Stomach (tissue), 9 donors: ENCODE measurements around the gene IKBIP. TPM values are rescaled to one million over a fixed set of nuclear protein-coding genes. Genes with fewer than 3 reads are reported as not detected.

Source experiments
- DNase-seq, 2 donors: peaks; one replicate each; pipeline versions ENCODE4 v3.0.0 to v3.0.0-alpha.2; 2013 to 2019
- H3K27ac ChIP-seq, 5 donors: fragments of 200-600 bp in 4 of 5; sonication (generic) in 4 of 5; one replicate each; pipeline ENCODE4 v1.5.1; 2013 to 2019; ENCODE audit warnings: mild to moderate bottlenecking in 1 of 5, moderate library complexity in 1 of 5
- H3K27me3 ChIP-seq, 3 donors: fragments of 200-600 bp; sonication (generic); one replicate each; pipeline ENCODE4 v1.5.1; 2017 to 2019; ENCODE audit warnings: mixed run types in 1 of 3
- H3K36me3 ChIP-seq, 4 donors: fragments of 200-600 bp; sonication (generic); 1 replicate in 3 of 4; 2 replicates in 1 of 4; pipeline ENCODE4 v1.5.1; 2016 to 2019
- H3K4me1 ChIP-seq, 4 donors: fragments of 200-600 bp; sonication (generic); one replicate each; pipeline ENCODE4 v1.5.1; 2016 to 2019
- H3K4me3 ChIP-seq, 4 donors: fragments of 200-600 bp; sonication (generic) in 3 of 4; one replicate each; pipeline ENCODE4 v1.5.1; 2016 to 2019; ENCODE audit warnings: mild to moderate bottlenecking in 1 of 4
- H3K9me3 ChIP-seq, 4 donors: fragments of 200-600 bp; sonication (generic); one replicate each; pipeline ENCODE4 v1.5.1; 2016 to 2019
- CTCF ChIP-seq, 7 experiments: fragments of 450-650 bp in 4 of 7; fragments of 200-600 bp in 3 of 7; sonication (generic) in 3 of 7; IDR thresholded peaks; one replicate each; pipeline ENCODE4 v1.5.1; 2016 to 2019; ENCODE audit warnings: antibody characterized with exemption in 7 of 7, control low read depth in 2 of 7, mild to moderate bottlenecking in 1 of 7
- EP300 ChIP-seq: sonication (generic); formaldehyde crosslinking; IDR thresholded peaks from one replicate; pipeline ENCODE4 v1.6.1; 2017; ENCODE audit warnings: antibody characterized with exemption
- POLR2A ChIP-seq, 4 donors: fragments of 450-650 bp; IDR thresholded peaks; one replicate each; pipeline ENCODE4 v1.6.1; 2016; ENCODE audit warnings: antibody characterized with exemption in 4 of 4, control low read depth in 2 of 4, mild to moderate bottlenecking in 1 of 4, moderate library complexity in 1 of 4
- POLR2AphosphoS5 ChIP-seq, 3 donors: sonication (generic); formaldehyde crosslinking; IDR thresholded peaks; one replicate each; pipeline ENCODE4 v1.6.1; 2016; ENCODE audit warnings: antibody characterized with exemption in 3 of 3
- WGBS, 5 donors: extraction: QIAGEN DNeasy Blood & Tissue Kit in 3 of 5; methylation state at CpG; one replicate each; pipeline versions ENCODE4 v1.1.5 to v1.1.7; 2013 to 2018; 5-methylcytosine and 5-hydroxymethylcytosine counted together
- intact Hi-C: fragments of 100-400 bp; cut with DNase I; formaldehyde crosslinking; loops from one replicate; pipeline ENCODE4 v1.15.1; 2023; ENCODE audit warnings: low total_unique reads
- polyA plus RNA-seq, 3 donors: library from polyadenylated mRNA; stranded (reverse); fragments of 200-250 nt; gene quantifications; one replicate each; pipeline ENCODE4 v1.2.3, GENCODE V29; 2013
- total RNA-seq, 5 donors: library from RNA; depleted of rRNA; stranded (reverse); fragments of >200 nt; gene quantifications; one replicate each; pipeline versions ENCODE4 v1.1.0 to v1.2.3, GENCODE V29; 2014 to 2016
- donor health status: healthy with polysubstance abuse.
- donor health status: Bipolar disorder and iron deficiency.
- donor health status: healthy.

Gene IKBIP
- total and polyA plus RNA-seq, 8 donors = under 0.01 to 14.5 (median 5.4) TPM

GRCh38 chr12:98595243-98595988 is 49.2 kb downstream of the IKBIP start:
- Histone ChIP-seq H3K27me3 (no peaks in the 10 kb centered on the region), H3K27ac (peak overlapping the region in 4 of 5 donors; percentile 98 to 99 (median 98)), H3K4me1 (peaks cover 6 to 40% (median 29%) of the 10 kb centered on the region in 4 donors), H3K4me3 (peak overlapping the region; percentile 86 to 95 (median 88)), H3K9me3 (no peaks in the 10 kb centered on the region), H3K36me3 (peaks cover 37 to 47% (median 42%) of the 10 kb centered on the region in 4 donors)
- no peak for TF ChIP-seq POLR2AphosphoS5 (IDR thresholded peaks at IDR 0.05)
- no peak for TF ChIP-seq POLR2A (IDR thresholded peaks at IDR 0.05)
- no peak for TF ChIP-seq EP300
- 41 to 55% (median 47%) methylated on average over 3 of the region's 3 CpGs for WGBS, 5 donors
- intact Hi-C loops = no loop called here
- peak in 1 of 2 donors; percentile 39 for DNase-seq

- Histone ChIP-seq H3K9me3 (no peaks in the 10 kb centered on the region), H3K27me3 (no peaks in the 10 kb centered on the region), H3K36me3 (peaks cover 25 to 35% (median 30%) of the 10 kb centered on the region in 4 donors), H3K4me1 (peaks cover 6 to 40% (median 29%) of the 10 kb centered on the region in 4 donors), H3K27ac (peak overlapping the region; percentile 93 to 99 (median 98)), H3K4me3 (peak overlapping the region; percentile 86 to 95 (median 88))
- no peak for TF ChIP-seq EP300
- TF ChIP-seq POLR2AphosphoS5 (IDR thresholded peaks at IDR 0.05) = peak in 1 of 3 donors; percentile 3
- peak; percentile 44 to 75 for DNase-seq
- WGBS, 5 donors = 0 to 1% (median 0%) methylated on average over 16 to 35 of the region's 35 CpGs
- intact Hi-C loops = no loop called here
Observed at GRCh38 chr12:98594050-98594835, 50.3 kb downstream of the IKBIP start.

GRCh38 chr12:98593351-98594049 is 51.1 kb downstream of the IKBIP start, which contains the start of gene SLC25A3:
Gene SLC25A3 (plus strand): TSS chr12:98593686. CDS start chr12:98593979, 293 bp downstream.
- H3K36me3 ChIP-seq = peaks cover 18 to 28% (median 23%) of the 10 kb centered on the region in 4 donors
- intact Hi-C loops = no loop called here
- peak within 1 kb of the TSS; percentile 93 to 99 (median 98) for H3K27ac ChIP-seq
- H3K4me3 ChIP-seq = peak within 1 kb of the TSS; percentile 86 to 95 (median 88)
- H3K9me3 ChIP-seq = no peaks in the 10 kb centered on the region
- WGBS, 5 donors = 0 to 1% (median 1%) methylated on average over 52 to 67 of the region's 67 CpGs
- TF ChIP-seq EP300 (no peak), POLR2AphosphoS5 (IDR thresholded peaks at IDR 0.05) (peak; percentile 98 to 100 (median 99)), POLR2A (IDR thresholded peaks at IDR 0.05) (peak in 2 of 4 donors; percentile 85 to 93), CTCF (IDR thresholded peaks at IDR 0.05) (no peak)
- H3K4me1 ChIP-seq = peaks cover 6 to 40% (median 29%) of the 10 kb centered on the region in 4 donors
- DNase-seq = peak; percentile 96 to 100
- no peaks in the 10 kb centered on the region for H3K27me3 ChIP-seq

GRCh38 chr12:98592825-98593322 is 51.7 kb downstream of the IKBIP start:
- peak overlapping the region; percentile 86 to 95 (median 88) for H3K4me3 ChIP-seq
- H3K27ac ChIP-seq = peak overlapping the region; percentile 57 to 99 (median 98)
- 18 to 28% (median 24%) methylated on average over 9 of the region's 9 CpGs for WGBS, 5 donors
- H3K9me3 ChIP-seq = no peaks in the 10 kb centered on the region
- intact Hi-C loops = no loop called here
- TF ChIP-seq EP300 = no peak
- no peak for TF ChIP-seq POLR2A (IDR thresholded peaks at IDR 0.05)
- no peak for TF ChIP-seq POLR2AphosphoS5 (IDR thresholded peaks at IDR 0.05)
- TF ChIP-seq CTCF (IDR thresholded peaks at IDR 0.05) = no peak
- peaks cover 11 to 21% (median 16%) of the 10 kb centered on the region in 4 donors for H3K36me3 ChIP-seq
- H3K27me3 ChIP-seq = no peaks in the 10 kb centered on the region
- peak in 1 of 2 donors; percentile 47 for DNase-seq
- peaks cover 6 to 38% (median 27%) of the 10 kb centered on the region in 4 donors for H3K4me1 ChIP-seq
